GM18519 (cell line): ENCODE measurements around the gene RIC8A.
"Not testable (repeated sequence)": the region's sequence is repeated elsewhere in the genome, so short reads cannot be mapped to it uniquely, and the experiment has no call there.

Experiments
- ATAC-seq: cut with Tn5 transposase; IDR thresholded peaks from one replicate; pipeline ENCODE4 v1.9.1; 2021; ENCODE audit warnings: mild to moderate bottlenecking, moderate library complexity; ENCODE audit not compliant: unreplicated experiment, low FRiP score

RIC8A gene

GRCh38 chr11:207208-207862, at the start of gene RIC8A, which contains the start of gene BET1L:
Gene RIC8A (plus strand): TSS chr11:207708. CDS start chr11:208855, 1,147 bp downstream.
Gene BET1L (minus strand): TSS chr11:207399. CDS start chr11:207321, 78 bp downstream.
- peak; percentile 55 for ATAC-seq

GRCh38 chr11:180242-180641, 27.3 kb upstream of the RIC8A start:
- ATAC-seq: not testable (repeated sequence)

GRCh38 chr11:189200-189783, 18.2 kb upstream of the RIC8A start:
- not testable (repeated sequence) for ATAC-seq

GRCh38 chr11:189843-190311, 17.6 kb upstream of the RIC8A start:
- ATAC-seq: peak; percentile 53

GRCh38 chr11:190546-190945, 17.0 kb upstream of the RIC8A start:
- not testable (repeated sequence) for ATAC-seq

GRCh38 chr11:191490-192478, 15.7 kb upstream of the RIC8A start:
- not testable (repeated sequence) for ATAC-seq

GRCh38 chr11:192674-193128, 14.8 kb upstream of the RIC8A start, which contains the start of gene SCGB1C1:
Gene SCGB1C1 (plus strand): TSS chr11:193078. CDS start chr11:193100, 22 bp downstream.
- not testable (repeated sequence) for ATAC-seq

GRCh38 chr11:193481-193880, 14.0 kb upstream of the RIC8A start:
- not testable (repeated sequence) for ATAC-seq

- no peak for ATAC-seq
Measured at GRCh38 chr11:196786-197731, 10.4 kb upstream of the RIC8A start.

GRCh38 chr11:197741-198235, 9.7 kb upstream of the RIC8A start:
- ATAC-seq: no peak

GRCh38 chr11:198236-198806, 9.2 kb upstream of the RIC8A start:
- ATAC-seq: no peak

- no peak for ATAC-seq
Measured at GRCh38 chr11:199004-199581, 8.4 kb upstream of the RIC8A start.

- ATAC-seq: no peak
Measured at GRCh38 chr11:199782-200181, 7.7 kb upstream of the RIC8A start.

GRCh38 chr11:200224-201003, 7.1 kb upstream of the RIC8A start:
- ATAC-seq: no peak

- no peak for ATAC-seq
Measured at GRCh38 chr11:201966-202365, 5.5 kb upstream of the RIC8A start.

GRCh38 chr11:202490-202889, 5.0 kb upstream of the RIC8A start:
- ATAC-seq: no peak

- ATAC-seq: no peak
Measured at GRCh38 chr11:203056-203944, 4.2 kb upstream of the RIC8A start.
